PC-3 (cell line): ENCODE data around the gene CMTM3. TPM values are rescaled to one million over a fixed set of nuclear protein-coding genes. Genes with fewer than 3 reads are reported as not detected.

ENCODE experiments used
- ATAC-seq: fragments of 200-7000 bp; cut with Tn5 transposase; 2 replicates; pipeline ENCODE4 v1.9.1; 2020; ENCODE audit warnings: mild to moderate bottlenecking, moderate library complexity
- BruUV-seq: library from RNA; stranded (reverse); fragments of 400-500 nt; replicated peaks from 2 replicates; lab custom pipeline; 2021; lab: Mats Ljungman, UMichigan
- CTCF ChIA-PET: fragments of 300-600 bp; sonication (Branson Sonifier 250); formaldehyde crosslinking; loops from one replicate; lab custom pipeline; 2022; ENCODE audit warnings: antibody characterized with exemption; lab: Charles Lee
- POLR2A ChIA-PET: fragments of 300-600 bp; sonication (Branson Sonifier 250); formaldehyde crosslinking; loops from one replicate; lab custom pipeline; 2022; ENCODE audit warnings: antibody characterized with exemption; ENCODE audit not compliant: unreplicated experiment; lab: Charles Lee
- DNase-seq: peaks from one replicate; pipeline ENCODE4 v3.0.0-alpha.2; 2015
- H2AFZ ChIP-seq: fragments of 300-600 bp; sonication (generic); 2 replicates; pipeline ENCODE4 v1.6.0; 2016; ENCODE audit warnings: antibody characterized with exemption, low read length
- H3F3A ChIP-seq: fragments of 300-600 bp; sonication (generic); one replicate; pipeline ENCODE4 v1.6.0; 2017; ENCODE audit warnings: antibody characterized with exemption, low read length, control low read depth, mild to moderate bottlenecking; ENCODE audit not compliant: unreplicated experiment
- H3K27ac ChIP-seq: fragments of 300-600 bp; sonication (generic); 2 replicates; pipeline ENCODE4 v1.5.1; 2016; ENCODE audit warnings: mild to moderate bottlenecking, low read length
- H3K27me3 ChIP-seq: fragments of 300-600 bp; sonication (generic); 2 replicates; pipeline ENCODE4 v1.6.1; 2016; ENCODE audit warnings: low read length, mixed read lengths
- H3K36me3 ChIP-seq: fragments of 300-600 bp; sonication (generic); 2 replicates; pipeline ENCODE4 v1.6.1; 2016; ENCODE audit warnings: low read depth, mixed run types, low read length, mixed read lengths
- H3K4me1 ChIP-seq: fragments of 300-600 bp; sonication (generic); 2 replicates; pipeline ENCODE4 v1.5.1; 2016; ENCODE audit warnings: low read length; ENCODE audit not compliant: insufficient read depth
- H3K4me2 ChIP-seq: fragments of 300-600 bp; sonication (generic); 2 replicates; pipeline ENCODE4 v1.6.0; 2016; ENCODE audit warnings: low read length
- H3K4me3 ChIP-seq: fragments of 300-600 bp; sonication (generic); 2 replicates; pipeline ENCODE4 v1.5.1; 2016; ENCODE audit warnings: mild to moderate bottlenecking, low read length, mixed read lengths
- H3K79me2 ChIP-seq: fragments of 300-600 bp; sonication (generic); 2 replicates; pipeline ENCODE4 v1.6.1; 2017; ENCODE audit warnings: low read length, mixed read lengths
- H3K9ac ChIP-seq: fragments of 300-600 bp; sonication (generic); 2 replicates; pipeline ENCODE4 v1.6.0; 2016; ENCODE audit warnings: mild to moderate bottlenecking, low read length
- H3K9me2 ChIP-seq: fragments of 300-600 bp; sonication (generic); replicated peaks from 2 replicates; pipeline ENCODE4 v1.6.1; 2016; ENCODE audit warnings: mixed run types, low read length, mixed read lengths
- H3K9me3 ChIP-seq: fragments of 300-600 bp; sonication (generic); 2 replicates; pipeline ENCODE4 v1.6.1; 2016; ENCODE audit warnings: low read length, mixed read lengths
- H4K20me1 ChIP-seq: fragments of 300-600 bp; sonication (generic); 2 replicates; pipeline ENCODE4 v1.6.1; 2016; ENCODE audit warnings: low read length, mixed read lengths
- CTCF ChIP-seq: fragments of 300-600 bp; sonication (generic); conservative IDR thresholded peaks from 2 replicates; pipeline ENCODE4 v1.5.1; 2017; ENCODE audit warnings: antibody characterized with exemption, low read depth, mild to moderate bottlenecking, low read length
- EZH2 ChIP-seq: fragments of 300-600 bp; sonication (generic); IDR thresholded peaks from one replicate; pipeline ENCODE4 v1.6.1; 2017; ENCODE audit warnings: antibody characterized with exemption, mild to moderate bottlenecking, low read length; ENCODE audit not compliant: unreplicated experiment
- EZH2phosphoT487 ChIP-seq: fragments of 300-600 bp; sonication (generic); IDR thresholded peaks from 2 replicates; pipeline ENCODE4 v1.6.1; 2018; ENCODE audit warnings: mild to moderate bottlenecking, antibody characterized with exemption, low read length, borderline replicate concordance
- intact Hi-C: fragments of 100-400 bp; cut with micrococcal nuclease; formaldehyde crosslinking; loops from 2 replicates; pipeline ENCODE4 v1.9.0; 2023
- total RNA-seq: library from RNA; depleted of rRNA; stranded (reverse); fragments of >200 nt; gene quantifications from 2 replicates; pipeline ENCODE4 v1.2.3, GENCODE V29; 2014

Gene CMTM3
- total RNA-seq, 1 experiment from 2014 or later, result 9.5 TPM

DNA sequence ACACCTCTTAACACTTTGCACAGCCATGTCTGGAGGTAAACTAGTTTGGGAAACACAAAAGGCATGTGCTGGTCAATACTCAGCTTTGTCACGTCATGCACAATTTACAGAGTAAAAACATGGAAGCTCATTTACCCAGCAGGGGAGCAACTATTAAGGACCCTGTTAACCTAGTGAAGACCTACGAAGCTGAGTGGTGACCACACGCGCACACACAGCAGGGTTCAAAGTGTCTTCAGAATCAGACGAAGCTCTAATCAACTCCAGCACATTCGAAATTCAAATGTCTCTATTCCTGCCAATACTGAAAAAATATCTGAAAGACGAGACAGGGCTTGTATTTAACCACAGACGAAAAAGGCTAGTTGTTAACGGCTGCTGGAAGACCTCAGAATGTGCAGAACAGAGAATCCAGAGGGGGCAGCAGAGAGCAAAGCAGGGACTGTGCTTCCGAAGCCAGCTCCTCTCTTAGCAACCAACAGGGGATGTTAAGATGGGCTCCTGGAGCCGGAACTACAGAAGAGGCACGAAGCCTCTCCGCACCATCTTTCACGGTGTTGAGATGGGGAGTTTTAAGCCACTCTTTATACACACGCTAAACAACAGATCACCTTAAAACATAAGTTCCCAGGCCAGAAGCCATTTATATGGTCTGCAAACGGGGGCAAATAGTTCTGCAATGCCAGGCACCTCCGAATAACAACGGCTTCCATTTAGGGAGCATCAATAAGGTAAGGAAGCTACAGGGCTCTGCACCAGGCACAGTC lies 46.4 kb downstream of the CMTM3 start:
- intact Hi-C loops, result no loop called here
- DNase-seq (peak; percentile 71), ATAC-seq (peak; percentile 89)
- TF ChIP-seq CTCF, result peak; percentile 86
- no peak for TF ChIP-seq EZH2phosphoT487
- no peak overlapping the region for H3K4me3 ChIP-seq
- no TSS peak for BruUV-seq
- H4K20me1 ChIP-seq, result no peaks in the 10 kb centered on the region
- no peaks in the 10 kb centered on the region for H3K36me3 ChIP-seq
- H3K27me3 ChIP-seq, result no peaks in the 10 kb centered on the region
- no peak overlapping the region for H2AFZ ChIP-seq
- H3K27ac ChIP-seq, result no peak overlapping the region
- peaks cover 15% of the 10 kb centered on the region; the same call in 1 of the 2 replicates for H3K79me2 ChIP-seq
- no peak overlapping the region for H3K9ac ChIP-seq
- ChIA-PET CTCF (interaction anchor here (1.2 kb wide), 1 partner anchor 42 kb away, joined by 3 read pairs; no protein-coding TSS in a partner anchor), POLR2A (interaction anchor here (0.6 kb wide), 1 partner anchor 25 kb away, joined by 25 read pairs; no protein-coding TSS in a partner anchor)
- no peak overlapping the region for H3K4me2 ChIP-seq
- no peaks in the 10 kb centered on the region for H3F3A ChIP-seq
- no peaks in the 10 kb centered on the region for H3K9me3 ChIP-seq
- no peaks in the 10 kb centered on the region for H3K4me1 ChIP-seq
- H3K9me2 ChIP-seq, result no peaks in the 10 kb centered on the region

GRCh38 chr16:66651474-66651765 lies 46.9 kb downstream of the CMTM3 start:
- no peak for ATAC-seq
- H3K27me3 ChIP-seq, result no peaks in the 10 kb centered on the region
- peaks cover 15% of the 10 kb centered on the region; the same call in 1 of the 2 replicates for H3K79me2 ChIP-seq
- BruUV-seq, result no TSS peak
- no peak overlapping the region for H3K4me2 ChIP-seq
- H4K20me1 ChIP-seq, result no peaks in the 10 kb centered on the region
- H3K27ac ChIP-seq, result no peak overlapping the region
- H3K4me3 ChIP-seq, result no peak overlapping the region
- TF ChIP-seq EZH2phosphoT487, result no peak
- no peak for TF ChIP-seq EZH2
- TF ChIP-seq CTCF, result no peak
- POLR2A ChIA-PET, result interaction anchor here (0.6 to 0.7 kb wide), 2 partner anchors 24 to 39 kb away, joined by 3 to 25 read pairs; no protein-coding TSS in a partner anchor
- H3F3A ChIP-seq, result no peaks in the 10 kb centered on the region
- H3K9me3 ChIP-seq, result no peaks in the 10 kb centered on the region
- no peak overlapping the region for H2AFZ ChIP-seq
- H3K36me3 ChIP-seq, result no peaks in the 10 kb centered on the region
- H3K9ac ChIP-seq, result no peak overlapping the region
- CTCF ChIA-PET, result interaction anchor here (1.2 kb wide), 1 partner anchor 43 kb away, joined by 3 read pairs; no protein-coding TSS in a partner anchor
- no peak for DNase-seq
- no peaks in the 10 kb centered on the region for H3K9me2 ChIP-seq
- H3K4me1 ChIP-seq, result no peaks in the 10 kb centered on the region
- intact Hi-C loops, result no loop called here

GRCh38 chr16:66651965-66652364 lies 47.5 kb downstream of the CMTM3 start:
- no peak overlapping the region for H2AFZ ChIP-seq
- ATAC-seq, result no peak
- TF ChIP-seq EZH2 (no peak), CTCF (no peak), EZH2phosphoT487 (no peak)
- H3K4me3 ChIP-seq, result no peak overlapping the region
- H3K27me3 ChIP-seq, result no peaks in the 10 kb centered on the region
- no peaks in the 10 kb centered on the region for H3K9me3 ChIP-seq
- ChIA-PET CTCF (no interaction called here), POLR2A (interaction anchor here (0.6 to 0.7 kb wide), 2 partner anchors 24 to 38 kb away, joined by 3 to 25 read pairs; no protein-coding TSS in a partner anchor)
- no peak overlapping the region for H3K9ac ChIP-seq
- no peaks in the 10 kb centered on the region for H4K20me1 ChIP-seq
- no peaks in the 10 kb centered on the region for H3K4me1 ChIP-seq
- no peaks in the 10 kb centered on the region for H3K9me2 ChIP-seq
- no peaks in the 10 kb centered on the region for H3F3A ChIP-seq
- intact Hi-C loops, result no loop called here
- DNase-seq, result no peak
- no peaks in the 10 kb centered on the region for H3K36me3 ChIP-seq
- BruUV-seq, result no TSS peak
- H3K79me2 ChIP-seq, result peaks cover 15% of the 10 kb centered on the region; the same call in 1 of the 2 replicates
- no peak overlapping the region for H3K4me2 ChIP-seq
- H3K27ac ChIP-seq, result no peak overlapping the region
